ENCODE data around the gene BCAS3.

Gene BCAS3

DNA sequence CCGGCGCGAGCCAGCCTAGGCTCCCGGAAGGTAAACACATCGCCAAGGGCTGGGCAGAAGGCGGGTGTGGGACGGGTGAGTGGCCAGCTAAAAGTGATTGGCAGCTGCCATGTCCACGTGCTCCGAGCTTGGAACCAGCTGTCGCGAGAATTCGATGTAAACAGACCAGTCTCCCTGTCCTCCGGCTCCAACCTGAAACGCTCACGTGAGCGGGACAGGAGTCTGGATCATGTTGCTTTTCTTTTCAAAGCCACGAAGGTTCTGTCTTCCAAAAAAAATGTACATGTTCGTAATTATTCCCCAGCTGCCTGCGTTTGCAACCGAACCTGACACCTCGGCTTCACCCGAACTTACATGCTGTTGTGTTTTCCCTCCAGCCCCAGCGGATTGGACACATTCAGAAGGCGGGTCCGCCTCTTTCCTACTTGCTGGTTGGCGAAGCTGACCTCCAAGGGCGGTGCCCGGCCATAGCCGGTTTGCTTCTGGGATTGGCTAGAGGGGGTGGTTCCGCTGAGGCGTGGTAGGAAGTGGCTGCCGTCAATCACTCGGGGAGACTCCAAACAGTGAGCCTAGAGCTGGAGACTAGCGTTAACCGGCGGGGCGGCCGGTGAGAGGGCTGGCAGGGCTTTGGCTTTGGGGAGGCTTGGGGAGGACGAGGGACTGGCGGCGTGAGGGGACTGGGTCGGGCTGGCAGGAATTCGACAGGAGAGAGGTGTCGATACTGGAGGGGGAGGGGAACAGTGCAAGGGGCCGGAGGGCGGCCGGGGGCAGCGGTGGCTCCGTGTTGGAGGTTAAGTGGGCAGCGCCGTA lies at the start of gene BCAS3:
Gene BCAS3 (plus strand): TSS at position 544 of the 810 bp plus-strand sequence.
- DNase-seq (ENCODE audit: low read depth): peak; percentile 100
- peak within 1 kb of the TSS; percentile 56 for H3K4me3 ChIP-seq (ENCODE audit: low read length)
- TF ChIP-seq, protein P1, sequence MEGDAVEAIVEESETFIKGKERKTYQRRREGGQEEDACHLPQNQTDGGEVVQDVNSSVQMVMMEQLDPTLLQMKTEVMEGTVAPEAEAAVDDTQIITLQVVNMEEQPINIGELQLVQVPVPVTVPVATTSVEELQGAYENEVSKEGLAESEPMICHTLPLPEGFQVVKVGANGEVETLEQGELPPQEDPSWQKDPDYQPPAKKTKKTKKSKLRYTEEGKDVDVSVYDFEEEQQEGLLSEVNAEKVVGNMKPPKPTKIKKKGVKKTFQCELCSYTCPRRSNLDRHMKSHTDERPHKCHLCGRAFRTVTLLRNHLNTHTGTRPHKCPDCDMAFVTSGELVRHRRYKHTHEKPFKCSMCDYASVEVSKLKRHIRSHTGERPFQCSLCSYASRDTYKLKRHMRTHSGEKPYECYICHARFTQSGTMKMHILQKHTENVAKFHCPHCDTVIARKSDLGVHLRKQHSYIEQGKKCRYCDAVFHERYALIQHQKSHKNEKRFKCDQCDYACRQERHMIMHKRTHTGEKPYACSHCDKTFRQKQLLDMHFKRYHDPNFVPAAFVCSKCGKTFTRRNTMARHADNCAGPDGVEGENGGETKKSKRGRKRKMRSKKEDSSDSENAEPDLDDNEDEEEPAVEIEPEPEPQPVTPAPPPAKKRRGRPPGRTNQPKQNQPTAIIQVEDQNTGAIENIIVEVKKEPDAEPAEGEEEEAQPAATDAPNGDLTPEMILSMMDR (IDR thresholded peaks at IDR 0.05; ENCODE audit: insufficient read depth, low read depth, low read length, missing control alignments): no peak

DNA sequence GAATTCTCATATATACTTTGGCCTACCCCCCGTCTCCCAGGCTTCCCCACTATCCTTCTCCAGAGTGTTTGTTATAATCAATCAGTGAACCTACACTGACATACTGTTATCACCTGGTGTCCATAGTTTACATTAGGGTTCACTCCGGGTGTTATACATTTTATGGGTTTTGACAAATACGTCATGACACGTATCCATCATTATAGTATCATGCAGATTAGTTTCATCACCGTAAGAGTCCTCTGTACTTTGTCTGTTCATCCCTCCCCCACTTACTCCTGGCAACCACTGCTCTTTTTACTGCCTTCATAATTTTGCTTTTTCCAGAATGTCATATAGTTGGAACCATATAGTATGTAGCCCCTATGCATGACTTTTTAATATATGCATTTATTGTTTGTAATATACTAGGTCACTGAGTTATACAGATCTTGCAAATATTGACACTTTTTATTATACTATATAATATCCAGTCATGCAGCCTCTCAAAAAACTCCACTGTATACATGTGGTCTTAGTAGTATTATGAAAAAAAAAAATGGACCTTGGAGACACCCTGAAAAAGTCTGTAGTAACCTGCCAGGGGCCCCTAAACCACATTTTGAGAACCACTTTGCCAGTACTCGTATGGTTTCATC lies 49.3 kb upstream of the BCAS3 start:
- TF ChIP-seq, protein P1 (IDR thresholded peaks at IDR 0.05; ENCODE audit: insufficient read depth, low read depth, low read length, missing control alignments): no peak
- DNase-seq (ENCODE audit: low read depth): no peak

DNA sequence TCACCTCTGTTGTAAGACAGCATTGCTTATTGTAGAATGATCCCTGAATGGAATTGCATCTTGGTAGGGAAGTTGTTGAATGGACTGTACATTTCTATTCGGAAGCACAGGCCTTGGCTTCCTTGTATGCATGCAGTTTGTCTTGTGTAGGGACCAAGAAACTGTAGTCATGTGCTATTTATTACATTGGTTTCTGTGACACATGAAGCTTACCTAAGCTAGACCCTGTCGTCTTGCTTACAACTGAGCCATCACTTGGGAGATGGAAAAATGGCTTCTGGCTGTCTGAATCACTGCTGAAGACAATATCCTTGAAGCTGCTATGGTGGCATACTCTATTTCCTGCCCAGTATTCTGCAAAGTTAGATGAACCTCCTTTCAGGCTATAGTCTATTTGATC lies 48.5 kb upstream of the BCAS3 start:
- H3K4me3 ChIP-seq (ENCODE audit: low read length): no peak overlapping the region
- DNase-seq (ENCODE audit: low read depth): no peak
- TF ChIP-seq, protein P1 (IDR thresholded peaks at IDR 0.05; ENCODE audit: insufficient read depth, low read depth, low read length, missing control alignments): no peak

More for the DNA sequence above, 49.3 kb upstream of the BCAS3 start:
- H3K4me3 ChIP-seq (ENCODE audit: low read length): no peak overlapping the region

DNA sequence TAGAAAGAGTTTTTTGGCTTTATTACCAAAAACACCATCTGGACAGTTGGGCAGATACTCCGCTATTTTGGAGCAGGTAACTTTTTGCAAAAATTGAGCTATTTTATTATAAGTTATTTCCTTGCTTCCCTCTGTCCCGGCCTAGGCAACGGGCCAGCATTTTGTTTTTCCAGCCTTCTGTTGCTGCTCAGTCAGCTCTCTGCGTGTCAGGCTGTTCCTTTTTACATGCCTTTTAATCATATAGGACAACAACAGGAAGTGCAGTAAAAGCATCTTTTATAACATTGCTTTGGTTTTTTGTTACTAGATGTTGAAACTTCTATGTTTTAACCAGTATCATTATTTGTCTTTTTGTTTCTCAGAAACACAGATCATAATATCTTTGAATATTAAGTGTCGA lies 47.3 kb upstream of the BCAS3 start:
- no peak for DNase-seq (ENCODE audit: low read depth)
- TF ChIP-seq, protein P1 (IDR thresholded peaks at IDR 0.05; ENCODE audit: insufficient read depth, low read depth, low read length, missing control alignments): no peak
- no peak overlapping the region for H3K4me3 ChIP-seq (ENCODE audit: low read length)

DNA sequence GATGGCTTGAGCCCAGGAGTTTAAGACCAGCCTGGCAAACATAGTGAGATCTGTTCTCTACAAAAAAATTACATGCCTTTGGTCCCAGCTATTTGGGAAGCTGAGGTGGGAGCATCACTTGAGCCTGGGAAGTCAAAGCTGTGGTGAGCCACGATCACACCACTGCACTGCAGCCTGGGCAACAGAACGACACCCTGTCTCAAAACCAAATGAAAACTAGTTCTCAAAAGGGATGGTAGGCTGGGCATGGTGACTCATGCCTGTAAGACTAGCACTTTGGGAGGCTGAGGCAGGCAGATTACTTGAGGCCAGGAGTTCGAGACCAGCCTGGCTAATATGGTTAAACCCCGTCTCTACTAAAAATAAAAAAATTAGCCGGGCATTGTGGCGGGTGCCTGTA lies 46.5 kb upstream of the BCAS3 start:
- no peak overlapping the region for H3K4me3 ChIP-seq (ENCODE audit: low read length)
- TF ChIP-seq, protein P1 (IDR thresholded peaks at IDR 0.05; ENCODE audit: insufficient read depth, low read depth, low read length, missing control alignments): no peak
- no peak for DNase-seq (ENCODE audit: low read depth)

DNA sequence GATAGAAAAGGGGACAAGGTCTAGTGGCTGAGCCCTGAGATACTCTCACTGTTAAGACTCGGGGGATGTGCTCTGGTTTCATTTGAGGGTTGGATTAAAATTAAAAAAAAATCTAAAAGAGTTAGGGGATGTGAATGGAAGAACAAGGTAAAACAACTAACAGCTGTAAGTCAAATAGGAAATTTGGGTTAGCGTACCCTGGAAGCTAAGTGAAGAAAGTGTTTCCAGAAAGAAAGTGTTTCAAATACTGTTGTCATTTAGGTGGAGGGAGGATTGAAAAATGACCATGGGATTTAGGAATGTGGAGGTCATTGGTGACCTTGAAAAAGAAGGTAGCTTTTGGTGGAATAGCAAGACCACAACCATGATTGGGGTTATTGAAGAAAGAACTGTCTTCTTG lies 40.0 kb upstream of the BCAS3 start:
- DNase-seq (ENCODE audit: low read depth): no peak

More for the DNA sequence above, 40.0 kb upstream of the BCAS3 start:
- no peak overlapping the region for H3K4me3 ChIP-seq (ENCODE audit: low read length)
- TF ChIP-seq, protein P1 (IDR thresholded peaks at IDR 0.05; ENCODE audit: insufficient read depth, low read depth, low read length, missing control alignments): no peak
